ENCODE results near the gene RAB3IP.
"Not testable (repeated sequence)": the region's sequence is repeated elsewhere in the genome, so short reads cannot be mapped to it uniquely, and the experiment has no call there.

The RAB3IP gene

GRCh38 chr12:69837657-69838415 is 99.2 kb downstream of the RAB3IP start:
- no peak for DNase-seq

GRCh38 chr12:69840727-69841126 is 102.1 kb downstream of the RAB3IP start:
- no peak for DNase-seq

- no peak for DNase-seq
These were observed 104.9 kb downstream of the RAB3IP start for GRCh38 chr12:69843608-69844007.

- no peak for DNase-seq
These were observed 105.8 kb downstream of the RAB3IP start for GRCh38 chr12:69844416-69844815.

GRCh38 chr12:69844836-69845235 is 106.2 kb downstream of the RAB3IP start:
- no peak for DNase-seq

- DNase-seq: no peak
These were observed 108.3 kb downstream of the RAB3IP start for GRCh38 chr12:69846976-69847375.

- DNase-seq: no peak
These were observed 113.3 kb downstream of the RAB3IP start for GRCh38 chr12:69851976-69852375.

- not testable (repeated sequence) for DNase-seq
These were observed 114.7 kb downstream of the RAB3IP start for GRCh38 chr12:69853176-69853961.

- no peak for DNase-seq
These were observed 128.0 kb downstream of the RAB3IP start for GRCh38 chr12:69866698-69867097.

GRCh38 chr12:69868695-69869094 is 130.0 kb downstream of the RAB3IP start:
- no peak for DNase-seq

- DNase-seq: no peak
These were observed 134.1 kb downstream of the RAB3IP start for GRCh38 chr12:69872804-69873203.

All from stimulated activated CD4-positive, alpha-beta T cell treated with anti-CD3 and anti-CD28 coated beads, Interleukin-2, amount 100 ng/mL, for 48 hours (primary cell).